ENCODE results near the gene FAM20C. TPM values are rescaled to one million over a fixed set of nuclear protein-coding genes. Genes with fewer than 3 reads are reported as not detected.
"Not testable (repeated sequence)": the region's sequence is repeated elsewhere in the genome, so short reads cannot be mapped to it uniquely, and the experiment has no call there.

The FAM20C gene
- total RNA-seq, 4 donors from 2014 or later, result 17.3 to 20.7 (median 19.8) TPM

DNA sequence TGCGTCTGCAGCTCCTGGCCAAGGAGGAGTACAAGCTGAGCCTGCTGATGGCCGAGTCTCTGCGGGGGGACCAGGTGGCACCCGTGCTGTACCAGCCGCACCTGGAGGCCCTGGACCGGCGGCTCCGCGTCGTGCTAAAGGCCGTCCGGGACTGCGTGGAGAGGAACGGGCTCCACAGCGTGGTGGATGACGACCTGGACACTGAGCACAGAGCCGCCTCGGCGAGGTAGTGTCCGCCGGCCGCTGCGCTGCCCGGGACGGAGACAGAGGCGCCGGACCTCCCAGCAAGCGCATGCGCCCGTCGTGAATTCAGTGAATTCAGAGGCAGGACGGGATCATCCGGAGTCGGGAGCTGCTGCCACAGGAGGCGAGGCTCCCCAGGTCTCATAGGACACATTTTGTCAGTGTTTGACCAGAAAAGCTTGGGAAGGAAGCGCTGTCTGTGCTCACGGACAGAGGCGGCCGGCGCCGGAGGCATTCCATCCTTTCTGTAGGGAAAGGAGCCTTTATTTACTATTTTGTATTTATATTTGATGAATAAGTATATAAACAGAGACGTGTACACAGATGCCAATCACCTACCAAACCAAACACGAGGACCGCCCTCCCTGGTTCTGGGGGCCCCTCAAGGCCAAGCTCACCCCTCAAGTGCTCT lies 67.5 kb downstream of the FAM20C start:
- H3K4me3 ChIP-seq (ENCODE audit: low read depth, poor library complexity, severe bottlenecking), result no peak overlapping the region
- no peak for DNase-seq (ENCODE audit: low spot score in 2 of 2)
- WGBS, 2 donors, result 93 to 94% methylated on average over 41 to 44 of the region's 44 CpGs
- TF ChIP-seq, protein P1, sequence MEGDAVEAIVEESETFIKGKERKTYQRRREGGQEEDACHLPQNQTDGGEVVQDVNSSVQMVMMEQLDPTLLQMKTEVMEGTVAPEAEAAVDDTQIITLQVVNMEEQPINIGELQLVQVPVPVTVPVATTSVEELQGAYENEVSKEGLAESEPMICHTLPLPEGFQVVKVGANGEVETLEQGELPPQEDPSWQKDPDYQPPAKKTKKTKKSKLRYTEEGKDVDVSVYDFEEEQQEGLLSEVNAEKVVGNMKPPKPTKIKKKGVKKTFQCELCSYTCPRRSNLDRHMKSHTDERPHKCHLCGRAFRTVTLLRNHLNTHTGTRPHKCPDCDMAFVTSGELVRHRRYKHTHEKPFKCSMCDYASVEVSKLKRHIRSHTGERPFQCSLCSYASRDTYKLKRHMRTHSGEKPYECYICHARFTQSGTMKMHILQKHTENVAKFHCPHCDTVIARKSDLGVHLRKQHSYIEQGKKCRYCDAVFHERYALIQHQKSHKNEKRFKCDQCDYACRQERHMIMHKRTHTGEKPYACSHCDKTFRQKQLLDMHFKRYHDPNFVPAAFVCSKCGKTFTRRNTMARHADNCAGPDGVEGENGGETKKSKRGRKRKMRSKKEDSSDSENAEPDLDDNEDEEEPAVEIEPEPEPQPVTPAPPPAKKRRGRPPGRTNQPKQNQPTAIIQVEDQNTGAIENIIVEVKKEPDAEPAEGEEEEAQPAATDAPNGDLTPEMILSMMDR (IDR thresholded peaks at IDR 0.05), result no peak
- TF ChIP-seq POLR2A (IDR thresholded peaks at IDR 0.05), result no peak
- intact Hi-C loops (cut with DNase I; ENCODE audit: low total_unique reads), result no loop called here

DNA sequence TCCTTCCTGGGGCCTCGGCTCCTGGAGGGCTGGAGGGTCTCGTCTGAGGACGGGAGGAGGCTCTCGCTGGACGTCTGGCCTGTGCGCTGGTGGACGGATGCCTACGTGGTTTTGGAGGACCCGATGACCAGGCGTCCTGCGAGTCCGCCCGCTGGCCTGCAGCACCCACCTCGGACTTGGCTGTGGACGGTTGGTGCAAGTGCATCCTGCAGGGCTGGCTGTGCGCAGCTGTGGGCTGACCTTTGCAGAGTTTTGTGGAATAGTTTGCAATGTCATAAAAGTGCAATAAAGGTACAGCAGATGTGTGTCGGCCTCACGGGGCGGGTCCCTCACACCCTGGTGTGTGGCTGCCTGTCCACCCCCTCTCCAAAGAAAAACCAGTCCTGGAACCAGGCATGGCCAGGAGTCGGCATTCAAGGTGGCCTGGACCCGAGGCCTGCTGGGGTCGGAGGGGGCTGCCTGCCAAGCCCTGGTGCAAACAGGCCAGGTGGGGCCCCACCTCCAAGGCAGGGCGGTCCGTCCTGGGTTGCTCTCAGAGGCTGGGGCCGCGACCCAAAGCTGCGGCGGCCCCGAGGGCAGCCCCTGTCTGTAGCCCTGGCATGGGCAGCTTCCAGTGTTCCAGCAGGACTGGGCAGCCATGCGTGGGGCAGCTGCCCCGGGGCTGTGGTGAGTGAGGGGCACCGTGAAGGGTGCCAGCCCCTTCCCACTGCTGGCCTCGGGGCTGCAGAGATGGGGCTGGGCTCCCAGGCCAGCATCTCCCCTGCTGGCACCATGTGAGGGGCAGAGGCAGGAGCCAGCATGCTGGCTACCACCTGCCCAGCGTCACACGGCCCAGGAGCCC lies 68.3 kb downstream of the FAM20C start:
- WGBS, 2 donors, result 88 to 93% methylated on average over 31 to 35 of the region's 35 CpGs
- TF ChIP-seq, protein P1 (IDR thresholded peaks at IDR 0.05), result no peak
- TF ChIP-seq POLR2A (IDR thresholded peaks at IDR 0.05), result no peak
- H3K4me3 ChIP-seq (ENCODE audit: low read depth, poor library complexity, severe bottlenecking), result no peak overlapping the region
- DNase-seq (ENCODE audit: low spot score in 2 of 2), result no peak
- intact Hi-C loops (cut with DNase I; ENCODE audit: low total_unique reads), result no loop called here

DNA sequence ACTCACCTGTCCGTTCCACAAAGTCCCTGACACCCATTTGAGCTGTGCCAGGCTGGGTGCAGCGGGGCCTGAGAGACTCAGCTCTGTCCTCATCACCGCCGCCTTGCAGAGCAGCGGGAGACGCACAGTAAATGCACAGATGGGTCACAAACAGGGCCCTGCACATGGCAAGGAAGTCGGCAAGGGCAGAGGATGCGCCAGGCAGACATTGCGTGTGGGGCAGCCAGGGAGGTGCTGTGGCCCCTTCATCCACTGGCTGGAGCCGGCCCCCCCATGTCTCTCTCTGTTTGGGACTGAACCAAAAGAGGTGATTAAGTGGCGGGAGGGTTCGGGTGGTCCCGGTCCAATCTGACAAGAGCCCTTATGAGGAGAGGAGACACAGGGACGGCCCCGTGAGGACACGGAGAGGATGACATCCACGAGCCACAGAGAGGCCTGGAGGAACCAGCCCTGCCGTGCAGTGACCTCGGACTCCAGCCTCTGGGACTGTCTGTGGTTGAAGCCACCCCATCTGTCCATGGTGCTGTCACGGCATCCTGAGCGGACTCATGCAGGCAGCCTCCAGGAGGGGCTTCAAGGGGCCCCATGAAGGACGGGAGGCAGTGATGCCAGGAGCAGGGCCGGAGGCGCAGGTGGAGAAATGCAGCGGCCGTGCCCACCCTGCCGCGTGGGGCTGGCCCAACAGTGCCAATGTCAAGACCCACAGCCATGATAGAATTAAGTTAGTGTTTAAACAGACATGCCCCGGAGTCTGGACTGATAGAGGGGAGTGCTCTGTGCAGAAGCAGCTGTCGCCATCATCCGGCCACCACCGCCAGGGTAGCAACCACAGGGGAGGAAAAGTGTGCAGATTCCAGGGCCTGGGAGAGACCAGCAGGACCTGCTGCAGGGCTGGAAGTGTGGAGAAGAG lies 69.2 kb downstream of the FAM20C start:
- TF ChIP-seq, protein P1 (IDR thresholded peaks at IDR 0.05), result no peak
- no peak overlapping the region for H3K4me3 ChIP-seq (ENCODE audit: low read depth, poor library complexity, severe bottlenecking)
- DNase-seq (ENCODE audit: low spot score in 2 of 2), result no peak
- WGBS, 2 donors, result 93 to 95% methylated on average over 32 of the region's 32 CpGs
- intact Hi-C loops (cut with DNase I; ENCODE audit: low total_unique reads), result no loop called here

DNA sequence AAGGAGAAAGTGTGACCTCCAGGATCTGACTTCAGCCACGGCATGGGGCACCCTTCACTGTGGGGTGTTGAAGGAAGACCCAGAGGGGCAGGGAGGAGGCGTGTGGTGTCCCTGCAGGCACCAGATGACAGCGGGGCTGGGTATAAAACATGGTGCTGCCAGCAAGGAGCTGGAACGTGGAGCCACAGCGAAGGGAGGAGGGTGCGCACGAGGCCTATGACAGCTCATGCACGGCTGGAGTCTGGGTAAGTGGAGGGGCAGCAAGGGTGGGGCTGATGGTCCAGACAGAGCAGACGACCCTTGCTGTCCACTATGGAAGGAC lies 69.8 kb downstream of the FAM20C start:
- H3K4me3 ChIP-seq (ENCODE audit: low read depth, poor library complexity, severe bottlenecking), result no peak overlapping the region
- TF ChIP-seq POLR2A (IDR thresholded peaks at IDR 0.05), result no peak
- TF ChIP-seq, protein P1 (IDR thresholded peaks at IDR 0.05), result no peak
- WGBS, 2 donors, result 93 to 94% methylated on average over 9 of the region's 9 CpGs
- intact Hi-C loops (cut with DNase I; ENCODE audit: low total_unique reads), result no loop called here
- no peak for DNase-seq (ENCODE audit: low spot score in 2 of 2)

DNA sequence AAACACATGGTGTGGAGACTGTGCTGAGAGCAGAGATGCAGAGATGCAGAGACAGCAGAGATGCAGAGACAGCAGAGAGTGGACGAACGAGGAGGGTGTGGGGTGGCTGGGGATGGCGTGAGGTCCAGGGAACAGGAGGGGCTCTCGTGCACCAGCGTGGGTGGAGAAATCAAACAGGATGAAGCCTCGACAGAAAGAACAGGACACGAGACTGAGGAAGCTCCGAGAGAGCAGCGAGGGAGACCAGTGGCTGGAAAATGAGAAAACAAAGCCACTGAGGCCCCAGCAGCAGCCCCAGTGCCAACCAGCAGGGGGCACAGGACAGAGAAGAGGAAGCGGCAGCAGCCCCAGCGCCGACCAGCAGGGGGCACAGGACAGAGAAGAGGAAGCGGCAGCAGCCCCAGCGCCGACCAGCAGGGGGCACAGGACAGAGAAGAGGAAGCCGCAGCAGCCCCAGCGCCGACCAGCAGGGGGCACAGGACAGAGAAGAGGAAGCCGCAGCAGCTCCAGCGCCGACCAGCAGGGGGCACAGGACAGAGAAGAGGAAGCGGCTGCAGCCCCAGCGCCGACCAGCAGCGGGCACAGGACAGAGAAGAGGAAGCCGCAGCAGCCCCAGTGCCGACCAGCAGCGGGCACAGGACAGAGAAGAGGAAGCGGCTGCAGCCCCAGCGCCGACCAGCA lies 70.4 kb downstream of the FAM20C start:
- intact Hi-C loops (cut with DNase I; ENCODE audit: low total_unique reads); DNase-seq (ENCODE audit: low spot score in 2 of 2); H3K4me3 ChIP-seq (ENCODE audit: low read depth, poor library complexity, severe bottlenecking): not testable (repeated sequence)
- WGBS, 2 donors, result 84 to 85% methylated on average over 21 to 26 of the region's 31 CpGs

DNA sequence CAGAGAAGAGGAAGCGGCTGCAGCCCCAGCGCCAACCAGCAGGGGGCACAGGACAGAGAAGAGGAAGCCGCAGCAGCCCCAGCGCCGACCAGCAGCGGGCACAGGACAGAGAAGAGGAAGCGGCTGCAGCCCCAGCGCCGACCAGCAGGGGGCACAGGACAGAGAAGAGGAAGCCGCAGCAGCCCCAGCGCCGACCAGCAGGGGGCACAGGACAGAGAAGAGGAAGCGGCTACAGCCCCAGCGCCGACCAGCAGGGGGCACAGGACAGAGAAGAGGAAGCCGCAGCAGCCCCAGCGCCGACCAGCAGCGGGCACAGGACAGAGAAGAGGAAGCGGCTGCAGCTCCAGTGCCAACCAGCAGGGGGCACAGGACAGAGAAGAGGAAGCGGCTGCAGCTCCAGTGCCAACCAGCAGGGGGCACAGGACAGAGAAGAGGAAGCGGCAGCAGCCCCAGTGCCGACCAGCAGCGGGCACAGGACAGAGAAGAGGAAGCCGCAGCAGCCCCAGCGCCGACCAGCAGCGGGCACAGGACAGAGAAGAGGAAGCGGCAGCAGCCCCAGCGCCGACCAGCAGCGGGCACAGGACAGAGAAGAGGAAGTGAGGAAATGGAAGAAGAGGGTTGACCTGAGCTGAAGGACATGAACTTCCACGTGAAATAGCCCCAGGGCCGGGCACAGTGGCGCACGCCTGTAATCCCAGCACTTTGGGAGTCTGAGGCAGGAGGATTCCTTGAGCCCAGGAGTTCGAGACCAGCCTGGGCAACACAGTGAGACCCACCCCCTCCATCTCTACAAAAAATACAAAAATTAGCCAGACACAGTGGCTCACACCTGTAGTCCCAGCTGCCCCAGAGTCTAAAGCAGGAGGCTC lies 71.3 kb downstream of the FAM20C start:
- intact Hi-C loops (cut with DNase I; ENCODE audit: low total_unique reads); DNase-seq (ENCODE audit: low spot score in 2 of 2); H3K4me3 ChIP-seq (ENCODE audit: low read depth, poor library complexity, severe bottlenecking): not testable (repeated sequence)
- WGBS, 2 donors, result 76 to 81% methylated on average over 32 to 34 of the region's 37 CpGs
